GM10248 (cell line): ENCODE results near the gene NANOS1.

ENCODE experiments used
- CTCF ChIA-PET: fragments of 300-600 bp; sonication (Branson Sonifier 250); formaldehyde crosslinking; extraction: SDS; loops from one replicate; lab custom pipeline; 2021; ENCODE audit warnings: antibody characterized with exemption; lab: Yijun Ruan, JAX
- POLR2A ChIA-PET: fragments of 350-650 bp; sonication (Branson Sonifier 250); formaldehyde crosslinking; extraction: SDS; loops from one replicate; lab custom pipeline; 2020; ENCODE audit warnings: antibody characterized with exemption; lab: Yijun Ruan, JAX
- DNase-seq: peaks from one replicate; pipeline ENCODE4 v3.0.0; 2012; ENCODE audit errors: extremely low spot score
- CTCF ChIP-seq: IDR thresholded peaks from 2 replicates; pipeline ENCODE4 v1.5.1; 2012; ENCODE audit warnings: mild to moderate bottlenecking, low read depth; ENCODE audit errors: extremely low read depth, missing control alignments, control extremely low read depth

The NANOS1 gene

DNA sequence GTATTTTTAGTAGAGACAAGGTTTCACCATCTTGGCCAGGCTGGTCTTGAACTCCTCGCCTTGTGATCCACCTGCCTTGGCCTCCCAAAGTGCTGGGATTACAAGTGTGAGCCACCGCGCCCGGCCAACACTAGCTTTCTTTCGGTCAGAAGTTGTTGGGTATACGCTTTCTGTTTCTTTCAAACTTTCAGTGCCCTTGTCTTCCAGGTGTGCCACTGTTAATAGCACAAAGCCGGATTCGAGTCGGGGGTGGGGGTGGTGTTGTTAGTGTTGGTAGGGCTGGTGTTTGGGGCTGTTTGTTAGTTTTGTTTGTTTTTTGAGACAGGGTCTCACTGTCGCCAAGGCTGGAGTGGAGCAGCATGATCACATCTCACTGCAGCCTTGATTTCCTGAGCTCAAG lies 33.8 kb upstream of the NANOS1 start:
- POLR2A ChIA-PET, result no interaction called here
- CTCF ChIA-PET, result interaction anchor here (0.8 kb wide), 1 partner anchor 20 kb away, joined by 3 read pairs; no protein-coding TSS in a partner anchor
- TF ChIP-seq CTCF, result no peak
- no peak for DNase-seq

GRCh38 chr10:118997379-118997778 lies 32.1 kb upstream of the NANOS1 start:
- POLR2A ChIA-PET, result no interaction called here
- no peak for DNase-seq
- no peak for TF ChIP-seq CTCF
- CTCF ChIA-PET, result no interaction called here

DNA sequence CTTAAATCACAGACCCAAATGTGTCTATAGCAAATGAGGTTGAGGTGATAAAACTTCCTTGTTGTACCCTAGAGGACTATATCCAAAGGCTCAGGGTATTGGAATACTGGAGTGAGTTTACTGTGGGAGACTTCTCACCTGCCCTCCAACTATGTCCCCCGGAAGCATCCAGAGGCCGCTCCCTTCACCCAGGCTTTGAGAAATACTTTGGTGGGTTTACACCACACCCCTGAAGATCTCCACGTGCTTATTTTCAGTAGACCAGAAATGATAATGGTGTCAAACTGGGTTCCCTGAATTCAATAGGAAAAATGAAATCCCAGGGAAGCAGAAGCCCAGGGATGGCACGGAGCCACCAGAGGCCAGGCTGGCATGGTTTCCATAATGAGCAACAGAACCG lies 31.3 kb upstream of the NANOS1 start:
- POLR2A ChIA-PET, result no interaction called here
- no peak for TF ChIP-seq CTCF
- CTCF ChIA-PET, result no interaction called here
- DNase-seq, result no peak

- no peak for DNase-seq
- no peak for TF ChIP-seq CTCF
- CTCF ChIA-PET, result interaction anchor here (1.0 kb wide), 1 partner anchor 21 kb away, joined by 4 read pairs; no protein-coding TSS in a partner anchor
- POLR2A ChIA-PET, result no interaction called here
Measured at GRCh38 chr10:119001717-119002500, 27.6 kb upstream of the NANOS1 start.

DNA sequence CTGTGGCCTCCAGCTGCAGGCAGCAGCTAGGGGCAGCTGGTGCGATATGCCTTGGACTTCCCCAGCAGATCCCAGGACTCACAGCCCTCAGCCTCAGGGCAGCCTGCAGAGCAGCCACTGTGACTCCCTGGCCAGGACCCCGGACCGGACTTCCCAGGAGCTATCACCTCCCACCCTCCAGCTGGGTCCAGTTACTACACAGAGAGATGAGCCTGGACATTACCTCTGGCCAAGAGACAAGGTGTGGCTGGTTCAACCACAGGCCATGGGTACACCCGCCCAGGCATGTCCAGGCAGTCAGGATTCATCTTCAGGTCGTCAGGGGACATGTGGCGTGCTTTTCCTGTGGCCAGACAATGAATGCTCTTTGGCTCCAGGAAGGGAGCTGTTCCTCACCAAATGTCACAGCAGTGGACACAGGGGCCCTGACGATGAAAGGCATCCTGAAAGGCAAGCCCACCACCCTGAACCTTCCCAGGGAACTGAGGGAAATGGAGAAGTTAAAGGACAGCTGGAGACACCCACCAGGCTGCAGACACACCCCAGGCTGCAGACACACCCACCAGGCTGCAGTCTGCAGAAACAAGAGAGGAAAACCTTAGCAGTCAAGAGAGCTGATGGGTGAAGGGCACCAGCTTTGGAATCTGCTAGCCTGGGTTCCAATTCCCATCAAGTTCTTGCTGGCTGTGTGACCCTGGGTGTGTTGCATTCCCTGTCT lies 25.8 kb upstream of the NANOS1 start:
- ChIA-PET POLR2A (no interaction called here), CTCF (interaction anchor here (0.9 to 2.5 kb wide), 2 partner anchors 12 to 20 kb away, joined by 3 to 6 read pairs; no protein-coding TSS in a partner anchor)
- no peak for TF ChIP-seq CTCF
- DNase-seq, result no peak

- no peak for DNase-seq
- ChIA-PET POLR2A (no interaction called here), CTCF (interaction anchor here (2.5 kb wide), 1 partner anchor 18 kb away, joined by 6 read pairs; no protein-coding TSS in a partner anchor)
- no peak for TF ChIP-seq CTCF
Measured at GRCh38 chr10:119005362-119006043, 24.0 kb upstream of the NANOS1 start.
